GM10847 (cell line): ENCODE measurements around the gene PRELID3B.

Experiments used
- POLR2A ChIP-seq: IDR thresholded peaks from 2 replicates; pipeline ENCODE4 v1.6.1; 2011; ENCODE audit not compliant: insufficient read length; ENCODE audit errors: extremely low read depth

The PRELID3B gene

GRCh38 chr20:58995461-58996225 is 46.9 kb downstream of the PRELID3B start:
- TF ChIP-seq POLR2A, result no peak

- TF ChIP-seq POLR2A, result no peak
These were observed 48.0 kb downstream of the PRELID3B start for GRCh38 chr20:58994390-58995159.

- peak; percentile 11 for TF ChIP-seq POLR2A
These were observed 49.0 kb downstream of the PRELID3B start for GRCh38 chr20:58993332-58994248.

DNA sequence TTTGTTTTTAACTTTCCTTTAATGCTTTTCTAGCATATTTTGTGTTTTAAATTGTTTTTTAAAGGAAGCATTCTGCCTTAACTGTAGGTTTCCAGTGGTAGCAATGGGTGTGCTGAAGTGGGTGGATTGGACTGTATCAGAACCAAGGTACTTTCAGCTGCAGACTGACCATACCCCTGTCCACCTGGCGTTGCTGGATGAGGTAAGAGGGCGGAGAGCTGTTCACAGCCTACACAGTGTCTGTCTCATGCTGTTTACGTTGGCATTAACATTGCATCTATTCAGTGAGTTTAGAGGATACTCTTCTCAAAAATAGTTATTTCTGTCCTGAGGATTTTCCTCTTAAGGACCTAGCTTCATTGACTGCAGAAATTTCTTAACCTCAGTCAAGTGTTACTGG is 49.7 kb downstream of the PRELID3B start:
- TF ChIP-seq POLR2A, result no peak

DNA sequence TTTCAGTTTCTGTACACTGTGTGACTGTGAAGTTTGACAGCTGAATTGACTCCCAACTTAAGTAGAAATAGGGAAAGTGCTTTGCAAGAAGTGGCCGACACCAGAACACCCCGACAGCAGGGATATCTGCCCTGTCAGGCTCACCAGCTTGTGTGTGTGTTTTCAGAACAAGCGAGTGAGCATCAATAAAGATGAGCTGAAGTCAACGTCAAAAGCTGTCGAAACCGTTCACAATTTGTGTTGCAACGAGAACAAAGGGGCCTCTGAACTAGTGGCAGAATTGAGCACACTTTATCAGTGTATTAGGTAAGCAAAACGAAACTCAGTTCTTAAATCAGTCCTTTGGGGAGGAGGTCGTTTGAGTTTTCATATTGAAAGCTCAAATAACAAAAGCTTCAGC is 50.9 kb downstream of the PRELID3B start:
- no peak for TF ChIP-seq POLR2A

GRCh38 chr20:58990651-58991445 is 51.7 kb downstream of the PRELID3B start:
- TF ChIP-seq POLR2A, result no peak

- TF ChIP-seq POLR2A, result no peak
These were observed 53.4 kb downstream of the PRELID3B start for GRCh38 chr20:58989196-58989595.

- TF ChIP-seq POLR2A, result no peak
These were observed 54.1 kb downstream of the PRELID3B start for GRCh38 chr20:58988565-58988882.

- TF ChIP-seq POLR2A, result no peak
These were observed 54.6 kb downstream of the PRELID3B start for GRCh38 chr20:58987790-58988564.

DNA sequence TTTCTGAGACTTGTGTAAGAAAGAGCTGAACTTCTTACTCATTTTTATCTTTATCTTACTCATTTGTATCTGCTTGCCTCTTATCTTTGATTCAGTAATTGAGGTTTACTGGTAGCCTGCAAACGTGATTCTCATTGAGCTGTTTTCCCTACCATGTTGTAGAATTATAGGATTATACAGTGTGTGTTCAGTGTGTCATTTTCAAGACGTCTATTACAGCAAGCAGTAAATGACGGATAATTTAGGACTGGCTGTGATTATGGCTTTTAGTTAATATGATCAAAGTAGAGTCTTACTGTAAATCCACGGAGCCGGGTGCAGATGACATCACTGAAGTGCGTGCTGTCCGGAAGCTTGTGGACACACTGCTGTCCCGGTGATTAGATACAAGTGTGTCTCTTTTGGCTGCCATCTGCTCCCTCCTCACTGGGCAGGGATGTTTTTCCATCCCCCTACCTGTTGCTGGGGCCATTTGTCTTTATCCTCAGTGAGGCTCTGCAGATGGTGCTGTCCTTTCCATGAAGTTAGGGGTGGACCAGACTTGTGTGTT is 55.5 kb downstream of the PRELID3B start:
- TF ChIP-seq POLR2A, result no peak

GRCh38 chr20:58986286-58986967 is 56.2 kb downstream of the PRELID3B start:
- no peak for TF ChIP-seq POLR2A

DNA sequence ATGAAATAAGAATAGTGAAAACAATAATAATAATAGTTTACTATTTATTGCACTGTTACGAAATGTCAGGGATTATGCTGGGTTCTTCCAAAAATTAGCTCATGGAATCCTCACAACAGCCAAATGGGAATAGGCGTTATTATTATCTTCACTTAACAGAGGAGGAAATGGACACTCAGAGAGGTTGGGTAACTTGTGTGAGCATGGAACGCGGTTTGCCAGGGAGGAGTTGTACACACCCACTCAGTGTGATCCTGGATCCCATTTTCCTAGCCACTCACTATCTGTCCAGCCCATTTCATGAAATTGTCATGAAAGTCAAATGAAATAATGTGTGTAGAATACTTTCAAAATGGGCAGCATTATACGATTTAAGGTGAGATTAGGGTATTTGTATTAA is 56.9 kb downstream of the PRELID3B start:
- TF ChIP-seq POLR2A, result no peak

DNA sequence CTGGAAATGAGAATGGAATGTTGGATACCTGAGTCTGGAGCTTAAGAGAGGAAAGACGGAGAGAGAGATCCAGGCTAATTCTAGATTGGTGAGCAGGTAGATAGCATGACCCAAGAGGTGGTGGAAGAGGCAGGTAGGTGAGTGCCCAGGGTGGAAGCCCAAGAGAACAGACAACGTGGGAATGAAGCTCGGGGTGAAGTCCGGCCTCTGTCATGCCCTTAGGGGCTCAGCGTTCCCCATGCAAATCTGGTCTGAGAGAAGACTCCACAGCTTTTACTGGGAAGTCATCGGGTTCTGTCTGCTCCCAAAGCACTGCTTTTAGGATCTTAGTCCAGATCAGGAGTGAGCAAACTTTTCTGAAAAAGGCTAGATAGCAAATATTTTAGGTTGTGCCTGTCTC is 57.9 kb downstream of the PRELID3B start:
- no peak for TF ChIP-seq POLR2A
